Testis (tissue), 3 donors: Measurements from ENCODE around the gene DIS3L2. TPM values are rescaled to one million over a fixed set of nuclear protein-coding genes. Genes with fewer than 3 reads are reported as not detected.

Source experiments
- DNase-seq: peaks from one replicate; pipeline ENCODE4 v3.0.0-alpha.2; 2019
- H3K27ac ChIP-seq, 2 donors: fragments of 200-600 bp; sonication (generic); one replicate each; pipeline ENCODE4 v1.5.1; 2019
- H3K27me3 ChIP-seq: fragments of 200-600 bp; sonication (generic); one replicate; pipeline ENCODE4 v1.5.1; 2019
- H3K36me3 ChIP-seq: fragments of 200-600 bp; sonication (generic); one replicate; pipeline ENCODE4 v1.5.1; 2017; ENCODE audit warnings: low read depth; ENCODE audit errors: missing control alignments
- H3K4me1 ChIP-seq: fragments of 200-600 bp; sonication (generic); one replicate; pipeline ENCODE4 v1.5.1; 2019
- H3K4me3 ChIP-seq, 2 donors: fragments of 200-600 bp; sonication (generic); one replicate each; pipeline ENCODE4 v1.5.1; 2017 to 2019
- H3K9me3 ChIP-seq: fragments of 200-600 bp; sonication (generic); one replicate; pipeline ENCODE4 v1.5.1; 2017
- CTCF ChIP-seq, 3 experiments: fragments of 450-650 bp in 2 of 3; fragments of 200-600 bp in 1 of 3; sonication (generic) in 1 of 3; IDR thresholded peaks; one replicate each; pipeline ENCODE4 v1.5.1; 2016 to 2019; ENCODE audit warnings: antibody characterized with exemption in 3 of 3, mild to moderate bottlenecking in 2 of 3, moderate library complexity in 1 of 3
- POLR2A ChIP-seq: fragments of 450-650 bp; IDR thresholded peaks from one replicate; pipeline ENCODE4 v1.6.1; 2017; ENCODE audit warnings: antibody characterized with exemption, mild to moderate bottlenecking, moderate library complexity
- WGBS, 2 donors: methylation state at CpG; one replicate each; pipeline ENCODE4 v1.1.5; 2018; 5-methylcytosine and 5-hydroxymethylcytosine counted together
- intact Hi-C: fragments of 100-400 bp; cut with DNase I; formaldehyde crosslinking; loops from one replicate; pipeline ENCODE4 v1.15.1; 2023; ENCODE audit warnings: low total_unique reads
- polyA plus RNA-seq: library from polyadenylated mRNA; stranded (reverse); fragments of 350-450 nt; fragmentation: Illumina TruSeq; extraction: RNeasy Lipid Tissue Mini Kit (QIAGEN cat#74804); gene quantifications from one replicate; pipeline ENCODE4 v1.2.3, GENCODE V29; 2014; ENCODE audit warnings: low read depth, low replicate concordance; ENCODE audit not compliant: insufficient read depth
- total RNA-seq, 2 donors: library from RNA; depleted of rRNA; stranded (reverse); fragments of >200 nt; gene quantifications; one replicate each; pipeline ENCODE4 v1.2.3, GENCODE V29; 2016

The DIS3L2 gene
- total and polyA plus RNA-seq, 3 donors from 2014 or later, result 32.5 to 80.7 (median 70.4) TPM

GRCh38 chr2:232085164-232085563 lies 123.7 kb downstream of the DIS3L2 start:
- Histone ChIP-seq H3K9me3 (no peaks in the 10 kb centered on the region), H3K4me1 (no peaks in the 10 kb centered on the region), H3K27me3 (no peaks in the 10 kb centered on the region), H3K27ac (no peak overlapping the region), H3K36me3 (no peaks in the 10 kb centered on the region), H3K4me3 (no peak overlapping the region)
- TF ChIP-seq POLR2A (no peak), CTCF (IDR thresholded peaks at IDR 0.05) (no peak)
- WGBS, 2 donors, result 83% methylated on average over 5 of the region's 5 CpGs
- intact Hi-C loops, result no loop called here
- DNase-seq, result no peak

DNA sequence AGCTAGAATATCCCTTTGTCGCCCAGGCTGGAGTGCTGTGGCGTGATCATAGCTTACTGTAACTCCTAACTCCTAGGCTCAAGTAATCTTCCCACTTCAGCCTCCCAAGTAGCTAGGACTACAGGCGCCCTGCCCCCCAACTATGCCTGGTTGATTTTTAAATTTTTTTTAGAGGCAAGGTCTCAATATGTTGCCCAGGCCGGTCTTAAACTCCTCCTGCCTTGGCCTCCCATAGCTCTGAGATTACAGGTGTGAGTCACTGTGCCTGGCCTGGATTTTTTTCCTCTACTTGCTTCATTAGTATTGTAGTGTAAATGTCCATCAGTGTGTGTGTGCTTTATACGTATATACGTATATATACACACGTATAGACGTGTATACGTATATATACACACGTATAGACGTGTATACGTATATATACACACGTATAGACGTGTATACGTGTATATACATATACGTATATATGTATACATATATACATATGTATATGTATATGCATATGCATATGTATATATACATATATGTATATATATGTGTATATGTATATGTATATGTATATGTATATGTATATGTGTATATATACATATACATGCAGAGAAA lies 124.4 kb downstream of the DIS3L2 start:
- H3K9me3 ChIP-seq, result no peaks in the 10 kb centered on the region
- 93 to 95% methylated on average over 16 of the region's 16 CpGs for WGBS, 2 donors
- DNase-seq, result no peak
- H3K4me3 ChIP-seq, result no peak overlapping the region
- intact Hi-C loops, result no loop called here
- no peak for TF ChIP-seq POLR2A
- TF ChIP-seq CTCF (IDR thresholded peaks at IDR 0.05), result no peak
- no peaks in the 10 kb centered on the region for H3K4me1 ChIP-seq
- H3K27ac ChIP-seq, result no peak overlapping the region
- no peaks in the 10 kb centered on the region for H3K27me3 ChIP-seq
- no peaks in the 10 kb centered on the region for H3K36me3 ChIP-seq

GRCh38 chr2:232088771-232089170 lies 127.3 kb downstream of the DIS3L2 start:
- Histone ChIP-seq H3K27ac (no peak overlapping the region), H3K36me3 (no peaks in the 10 kb centered on the region), H3K9me3 (no peaks in the 10 kb centered on the region), H3K4me3 (no peak overlapping the region), H3K27me3 (no peaks in the 10 kb centered on the region), H3K4me1 (no peaks in the 10 kb centered on the region)
- peak; percentile 23 for DNase-seq
- intact Hi-C loops, result no loop called here
- 47 to 59% methylated on average over 5 of the region's 5 CpGs for WGBS, 2 donors
- TF ChIP-seq POLR2A (no peak), CTCF (IDR thresholded peaks at IDR 0.05) (no peak)

DNA sequence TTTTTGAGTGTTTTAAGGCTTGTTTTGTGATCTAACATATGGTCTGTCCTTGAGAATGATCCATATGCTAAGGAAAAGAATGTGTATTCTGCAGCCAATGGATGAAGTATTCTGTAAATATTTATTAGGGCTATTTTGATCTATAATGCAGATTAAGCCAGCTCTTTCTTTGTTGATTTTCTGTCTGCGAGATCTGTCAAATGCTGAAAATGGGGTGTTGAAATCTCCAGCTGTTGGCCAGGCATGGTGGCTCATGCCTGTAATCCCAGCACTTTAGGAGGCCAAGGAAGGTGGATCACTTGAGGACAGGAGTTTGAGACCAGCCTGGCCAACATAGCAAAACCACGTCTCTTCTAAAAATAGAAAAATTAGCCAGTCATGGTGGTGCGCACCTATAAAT lies 132.7 kb downstream of the DIS3L2 start:
- intact Hi-C loops, result no loop called here
- Histone ChIP-seq H3K4me1 (no peaks in the 10 kb centered on the region), H3K9me3 (no peaks in the 10 kb centered on the region), H3K4me3 (no peak overlapping the region), H3K36me3 (no peaks in the 10 kb centered on the region), H3K27me3 (no peaks in the 10 kb centered on the region), H3K27ac (no peak overlapping the region)
- WGBS, 2 donors, result 95 to 99% methylated on average over 3 of the region's 3 CpGs
- TF ChIP-seq CTCF (IDR thresholded peaks at IDR 0.05), result no peak
- no peak for TF ChIP-seq POLR2A
- no peak for DNase-seq

- no peak for DNase-seq
- Histone ChIP-seq H3K4me3 (no peak overlapping the region), H3K27ac (no peak overlapping the region), H3K9me3 (no peaks in the 10 kb centered on the region), H3K36me3 (no peaks in the 10 kb centered on the region), H3K27me3 (no peaks in the 10 kb centered on the region), H3K4me1 (no peaks in the 10 kb centered on the region)
- TF ChIP-seq POLR2A (no peak), CTCF (IDR thresholded peaks at IDR 0.05) (no peak)
- intact Hi-C loops, result no loop called here
These were observed 133.4 kb downstream of the DIS3L2 start for GRCh38 chr2:232094883-232095282.
